Heart right ventricle (tissue), 16 donors: ENCODE results near the gene SUGCT. TPM values are rescaled to one million over a fixed set of nuclear protein-coding genes. Genes with fewer than 3 reads are reported as not detected.

Experiments
- ATAC-seq, 8 donors: fragments of 200-7000 bp; cut with Tn5 transposase; one replicate each; pipeline ENCODE4 v1.9.1; 2020; ENCODE audit warnings: mild to moderate bottlenecking in 8 of 8, moderate library complexity in 8 of 8, moderate number of reproducible peaks in 1 of 8
- DNase-seq, 2 donors: peaks; one replicate each; pipeline ENCODE4 v3.0.0-alpha.2; 2020
- H3K27ac ChIP-seq, 10 donors: fragments of 200-600 bp; sonication (generic) in 2 of 10; one replicate each; pipeline versions ENCODE4 v1.5.0 to v1.8.0; 2020 to 2022; ENCODE audit warnings: mild to moderate bottlenecking in 3 of 10
- H3K27me3 ChIP-seq, 7 donors: fragments of 200-600 bp; one replicate each; pipeline ENCODE4 v1.8.0; 2021 to 2022; ENCODE audit warnings: mild to moderate bottlenecking in 2 of 7
- H3K36me3 ChIP-seq, 9 donors: fragments of 200-600 bp; sonication (generic) in 1 of 9; one replicate each; pipeline versions ENCODE4 v1.5.0 to v1.8.0; 2020 to 2022; ENCODE audit warnings: mild to moderate bottlenecking in 2 of 9
- H3K4me1 ChIP-seq, 9 donors: fragments of 200-600 bp; sonication (generic) in 1 of 9; one replicate each; pipeline versions ENCODE4 v1.5.0 to v1.8.0; 2020 to 2022; ENCODE audit warnings: mild to moderate bottlenecking in 4 of 9
- H3K4me3 ChIP-seq, 10 donors: fragments of 200-600 bp; sonication (generic) in 2 of 10; one replicate each; pipeline versions ENCODE4 v1.5.0 to v1.8.0; 2020 to 2022; ENCODE audit warnings: mild to moderate bottlenecking in 7 of 10, moderate library complexity in 2 of 10
- H3K9me3 ChIP-seq, 11 donors: fragments of 200-600 bp in 10 of 11; sonication (generic) in 2 of 11; one replicate each; pipeline versions ENCODE4 v1.5.0 to v1.8.0; 2013 to 2022; ENCODE audit warnings: mild to moderate bottlenecking in 2 of 11, control low read depth in 1 of 11, moderate library complexity in 1 of 11
- CTCF ChIP-seq, 9 donors: fragments of 200-600 bp; sonication (generic) in 2 of 9; IDR thresholded peaks; one replicate each; pipeline versions ENCODE4 v1.5.0 to v1.8.0; 2021 to 2022; ENCODE audit warnings: antibody characterized with exemption in 9 of 9, mild to moderate bottlenecking in 5 of 9, moderate library complexity in 1 of 9
- WGBS, 2 donors: extraction: QIAGEN DNeasy Blood & Tissue Kit; methylation state at CpG; one replicate each; pipeline ENCODE4 v1.1.7; 2013; ENCODE audit warnings: inconsistent platforms in 1 of 2; 5-methylcytosine and 5-hydroxymethylcytosine counted together
- intact Hi-C, 10 donors: fragments of 100-400 bp; cut with DNase I; formaldehyde crosslinking; loops; one replicate each; pipeline versions ENCODE4 v1.11.1 to v1.14.2; 2022
- polyA plus RNA-seq, 2 donors: library from polyadenylated mRNA; stranded (reverse); fragments of 200-250 nt; gene quantifications; one replicate each; pipeline ENCODE4 v1.2.3, GENCODE V29; 2013
- total RNA-seq, 10 donors: library from RNA; stranded (reverse); fragmentation: NEBNext Ultra II Directional in 3 of 10; extraction: Animal tissue kit (Norgen Biotek cat#: 25700) in 3 of 10; gene quantifications; one replicate each; pipeline versions ENCODE4 v1.2.1 to v1.2.4, GENCODE V29; 2021 to 2023
- donor health status: Arrhythmogenic right ventricular cardiomyopathy.
- donor health status: ischemic (EF 13 %, LVEDD 7.1; RV severe dilation, severe dysfunction).
- donor health status: healthy with polysubstance abuse.
- donor health status: DM: no; HTN: yes; CAD: no.
- donor health status: DM: no; HTN: no; CAD: no.
- donor health status: ischemic (EF 25% LVEDD 6.9; RV normal size, moderate dysfunction).
- donor health status: ischemic (EF 25% LVEDD 5.7; RV mildly dilated, moderate dysfunction).
- donor health status: healthy.
- donor health status: DM: yes; HTN: yes; CAD: no.
- donor health status: Ischemic cardiomyopathy.
- donor health status: ischemic (EF 35%, LVEDD 5.7; RV mildly dilated, moderate dysfunction).
- donor health status: nonischemic (EF 11% LVEDD 7.7; RV severe dilation, severe dysfunction).
- donor health status: DM: yes; HTN: yes; CAD: no.
- donor health status: PGD.
- donor health status: ischemic (EF 29% LVEDD 5.4; RV normal size, mild dysfunction).
- donor health status: nonischemic (EF 23%, LVEDD 6.1; RV moderate dilation, normal function).

Gene SUGCT
- total and polyA plus RNA-seq, 12 donors = 1.2 to 8.1 (median 6.1) TPM

- intact Hi-C loops = no loop called here
- H3K4me3 ChIP-seq = no peak overlapping the region
- no peak for DNase-seq
- no peaks in the 10 kb centered on the region for H3K9me3 ChIP-seq
- no peak overlapping the region for H3K27ac ChIP-seq
- H3K4me1 ChIP-seq = peaks cover 0 to 11% (median 0%) of the 10 kb centered on the region in 9 donors
- ATAC-seq = no peak
- no peak for TF ChIP-seq CTCF (IDR thresholded peaks at IDR 0.05)
- WGBS, 2 donors = 84 to 93% methylated on average over 5 of the region's 5 CpGs
- no peaks in the 10 kb centered on the region for H3K27me3 ChIP-seq
- H3K36me3 ChIP-seq = no peaks in the 10 kb centered on the region
Measured at GRCh38 chr7:40760293-40760964, 625.6 kb downstream of the SUGCT start.

DNA sequence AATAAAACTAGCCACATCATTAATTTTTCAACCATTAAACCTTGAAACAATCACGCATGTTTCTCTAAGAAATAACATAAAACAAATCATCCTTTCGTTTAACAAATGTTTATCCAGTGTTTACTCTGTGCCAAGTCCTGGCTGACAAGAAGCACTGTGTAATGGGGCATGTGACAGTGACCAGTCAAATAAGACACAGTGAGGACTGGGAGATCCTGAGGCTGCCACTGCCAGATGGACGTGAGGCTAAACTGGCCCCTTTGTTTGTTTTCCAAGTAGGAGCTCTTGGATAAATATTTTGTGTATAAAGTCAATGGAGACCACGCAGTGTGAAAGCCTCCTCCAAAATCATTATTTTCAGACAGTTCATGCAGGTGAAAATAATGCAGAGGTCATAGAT lies 626.2 kb downstream of the SUGCT start:
- H3K27ac ChIP-seq = no peak overlapping the region
- no peaks in the 10 kb centered on the region for H3K27me3 ChIP-seq
- no peak overlapping the region for H3K4me3 ChIP-seq
- no peaks in the 10 kb centered on the region for H3K36me3 ChIP-seq
- DNase-seq (no peak), ATAC-seq (no peak)
- H3K9me3 ChIP-seq = no peaks in the 10 kb centered on the region
- TF ChIP-seq CTCF (IDR thresholded peaks at IDR 0.05) = no peak
- peaks cover 0 to 11% (median 0%) of the 10 kb centered on the region in 9 donors for H3K4me1 ChIP-seq
- WGBS, 2 donors = 78 to 84% methylated on average over 4 of the region's 4 CpGs
- intact Hi-C loops = no loop called here

DNA sequence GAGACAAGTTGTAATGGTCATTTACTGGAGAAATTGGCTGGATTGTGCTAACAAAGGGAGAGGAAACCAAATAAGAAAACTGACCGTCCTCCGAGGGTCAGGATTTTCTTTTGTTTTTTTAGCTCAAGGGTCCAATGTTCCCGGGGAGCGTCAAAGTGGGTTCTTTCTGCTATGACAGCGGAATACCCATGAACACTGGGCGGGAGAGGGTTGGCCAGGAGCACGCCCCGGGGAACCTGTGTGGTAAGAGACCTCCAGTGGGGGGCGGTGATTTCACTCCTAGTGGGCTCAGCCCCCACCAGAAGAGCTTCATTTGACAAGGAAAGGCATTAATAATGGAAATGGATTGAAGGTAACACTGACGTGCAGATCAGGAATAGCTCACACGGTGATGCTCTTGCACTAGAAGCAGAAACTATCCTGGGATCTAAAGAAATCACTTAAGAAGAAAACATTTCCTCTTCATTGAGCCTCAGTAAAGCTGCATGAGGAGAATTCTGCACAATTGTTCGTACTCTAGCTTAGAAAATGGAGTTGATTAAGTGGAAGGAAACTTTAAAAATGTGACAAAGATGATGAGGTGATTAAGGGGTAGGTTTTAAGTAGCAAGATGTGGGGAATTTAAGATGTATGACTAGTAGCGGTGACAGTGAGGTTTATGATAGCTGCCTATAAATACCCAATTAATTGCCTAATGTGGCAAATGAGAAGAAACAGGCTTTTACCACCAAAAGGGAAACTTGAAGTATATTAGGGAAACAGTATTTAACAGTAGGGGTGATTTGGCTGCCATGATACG lies 627.2 kb downstream of the SUGCT start:
- H3K9me3 ChIP-seq = no peaks in the 10 kb centered on the region
- no peak overlapping the region for H3K4me3 ChIP-seq
- no peak for ATAC-seq
- WGBS, 2 donors = 80 to 88% methylated on average over 14 of the region's 14 CpGs
- intact Hi-C loops = no loop called here
- peak in 2 of 9 donors; percentile 10 to 21 for TF ChIP-seq CTCF (IDR thresholded peaks at IDR 0.05)
- no peaks in the 10 kb centered on the region for H3K27me3 ChIP-seq
- peaks cover 0 to 11% (median 0%) of the 10 kb centered on the region in 9 donors for H3K4me1 ChIP-seq
- no peak for DNase-seq
- H3K36me3 ChIP-seq = no peaks in the 10 kb centered on the region
- H3K27ac ChIP-seq = no peak overlapping the region

GRCh38 chr7:40763319-40764287 lies 628.8 kb downstream of the SUGCT start:
- Histone ChIP-seq H3K36me3 (no peaks in the 10 kb centered on the region), H3K9me3 (no peaks in the 10 kb centered on the region), H3K27me3 (no peaks in the 10 kb centered on the region), H3K4me3 (no peak overlapping the region), H3K27ac (no peak overlapping the region), H3K4me1 (peaks cover 0 to 11% (median 0%) of the 10 kb centered on the region in 9 donors)
- ATAC-seq (no peak), DNase-seq (no peak)
- peak in 3 of 9 donors; percentile 11 to 26 (median 14) for TF ChIP-seq CTCF (IDR thresholded peaks at IDR 0.05)
- WGBS, 2 donors = 81 to 88% methylated on average over 9 of the region's 9 CpGs
- intact Hi-C loops = no loop called here
